ENCODE data around the gene RNF145. TPM values are rescaled to one million over a fixed set of nuclear protein-coding genes. Genes with fewer than 3 reads are reported as not detected.

RNF145 gene
- total RNA-seq (2022; extraction: Qiagen RNA extraction) = 127 to 164 TPM (median 145 TPM) in 5 replicates

GRCh38 chr5:159209438-159210209 lies at the start of gene RNF145:
Gene RNF145 (minus strand): TSS chr5:159209553. CDS start chr5:159203617, 5,936 bp downstream.

Other genes starting within 250 kb of the RNF145 start
- 0.60 to 1.1 TPM (median 0.64 TPM) in 5 replicates for gene EBF1, start 109.6 kb downstream of the RNF145 start, total RNA-seq (2022; extraction: Qiagen RNA extraction)
- 33.1 to 39.9 TPM (median 33.9 TPM) in 5 replicates for gene UBLCP1, start 53.7 kb upstream of the RNF145 start, total RNA-seq (2022; extraction: Qiagen RNA extraction)
- gene IL12B, start 120.9 kb upstream of the RNF145 start, total RNA-seq (2022; extraction: Qiagen RNA extraction) = 0.02 to 0.06 TPM (median 0.06 TPM) in 3 of 5 replicates, not detected in the others

Measured in A549 treated with CORT108297 at 1 μM for 4 hours (cell line).